GM12878 (cell line): Measurements from ENCODE around the gene ARHGAP20.

Experiments used
- BHLHE40 ChIP-seq, 2 experiments: fragments of 450-650 bp in 1 of 2; IDR thresholded peaks; 2 replicates each; pipeline ENCODE4 v1.6.1; 2011 to 2017; ENCODE audit warnings: low read depth in 2 of 2, borderline replicate concordance in 1 of 2, improper control_type of control experiment in 1 of 2, low read length in 1 of 2, mild to moderate bottlenecking in 1 of 2
- CTCF ChIP-seq, 3 experiments: IDR thresholded peaks in 2 of 3; conservative IDR thresholded peaks in 1 of 3; 2 replicates each; pipeline ENCODE4 v1.5.1; 2011; ENCODE audit warnings: low read depth in 3 of 3, low read length in 3 of 3, mild to moderate bottlenecking in 3 of 3, control low read depth in 2 of 3, moderate library complexity in 2 of 3, inconsistent platforms in 1 of 3, mixed read lengths in 1 of 3; ENCODE audit not compliant: control insufficient read depth in 2 of 3, insufficient read depth in 1 of 3; ENCODE audit errors: extremely low read depth in 1 of 3
- EZH2 ChIP-seq: IDR thresholded peaks from 2 replicates; pipeline ENCODE4 v1.6.1; 2012; ENCODE audit warnings: low read depth, mild to moderate bottlenecking, control low read depth, inconsistent platforms, low read length, borderline replicate concordance; ENCODE audit not compliant: control insufficient read depth
- FOXK2 ChIP-seq: fragments of 450-650 bp; IDR thresholded peaks from 2 replicates; pipeline ENCODE4 v1.6.1; 2017; ENCODE audit warnings: mild to moderate bottlenecking, moderate library complexity
- MXI1 ChIP-seq: fragments of 150-350 bp; IDR thresholded peaks from 2 replicates; pipeline ENCODE4 v1.6.1; 2011; ENCODE audit warnings: low read depth, mild to moderate bottlenecking, inconsistent platforms, low read length, improper control_type of control experiment
- POLR2A ChIP-seq: IDR thresholded peaks from 2 replicates; pipeline ENCODE4 v1.6.1; 2011; ENCODE audit warnings: low read depth, mild to moderate bottlenecking, low read length
- RAD51 ChIP-seq: fragments of 450-650 bp; IDR thresholded peaks from 2 replicates; pipeline ENCODE4 v1.6.1; 2016; ENCODE audit warnings: moderate library complexity, mild to moderate bottlenecking, inconsistent platforms
- SMC3 ChIP-seq: IDR thresholded peaks from 2 replicates; pipeline ENCODE4 v1.6.1; 2011; ENCODE audit warnings: low read length, improper control_type of control experiment, borderline replicate concordance
- SP1 ChIP-seq: IDR thresholded peaks from one replicate; pipeline ENCODE4 v1.6.1; 2011; ENCODE audit warnings: low read depth, low read length
- SREBF2 ChIP-seq: IDR thresholded peaks from 2 replicates; pipeline ENCODE4 v1.6.1; 2012; ENCODE audit warnings: mild to moderate bottlenecking, low read length
- TARDBP ChIP-seq: IDR thresholded peaks from 2 replicates; pipeline ENCODE4 v1.6.1; 2016; ENCODE audit warnings: borderline replicate concordance
- TCF12 ChIP-seq: IDR thresholded peaks from 2 replicates; pipeline ENCODE4 v1.6.1; 2011; ENCODE audit warnings: low read depth, mild to moderate bottlenecking, low read length
- TF ChIP-seq, protein P1 (sequence below): fragments of 450-650 bp; IDR thresholded peaks from 2 replicates; pipeline ENCODE4 v1.6.1; 2018; ENCODE audit warnings: mild to moderate bottlenecking, low read depth, moderate library complexity; ENCODE audit not compliant: partially characterized antibody
- TF ChIP-seq, protein P2 (sequence below): IDR thresholded peaks from 2 replicates; pipeline ENCODE4 v1.6.1; 2012; ENCODE audit warnings: mild to moderate bottlenecking, low read depth, low read length

- TF ChIP-seq CTCF (IDR thresholded peaks at IDR 0.05 in 2 of 3, conservative IDR thresholded peaks at IDR 0.05 in 1 of 3; ENCODE audit: control insufficient read depth in 2 of 3, extremely low read depth in 1 of 3, insufficient read depth in 1 of 3, low read depth in 3 of 3, low read length in 3 of 3) (no peak), SREBF2 (no peak), SMC3 (no peak), MXI1 (no peak), TARDBP (no peak), POLR2A (no peak), SP1 (no peak), RAD51 (no peak), BHLHE40 (IDR thresholded peaks at IDR 0.05; ENCODE audit: borderline replicate concordance in 1 of 2, low read depth in 2 of 2, low read length in 1 of 2) (no peak), FOXK2 (no peak), EZH2 (no peak), TCF12 (no peak)
- TF ChIP-seq, protein P1, sequence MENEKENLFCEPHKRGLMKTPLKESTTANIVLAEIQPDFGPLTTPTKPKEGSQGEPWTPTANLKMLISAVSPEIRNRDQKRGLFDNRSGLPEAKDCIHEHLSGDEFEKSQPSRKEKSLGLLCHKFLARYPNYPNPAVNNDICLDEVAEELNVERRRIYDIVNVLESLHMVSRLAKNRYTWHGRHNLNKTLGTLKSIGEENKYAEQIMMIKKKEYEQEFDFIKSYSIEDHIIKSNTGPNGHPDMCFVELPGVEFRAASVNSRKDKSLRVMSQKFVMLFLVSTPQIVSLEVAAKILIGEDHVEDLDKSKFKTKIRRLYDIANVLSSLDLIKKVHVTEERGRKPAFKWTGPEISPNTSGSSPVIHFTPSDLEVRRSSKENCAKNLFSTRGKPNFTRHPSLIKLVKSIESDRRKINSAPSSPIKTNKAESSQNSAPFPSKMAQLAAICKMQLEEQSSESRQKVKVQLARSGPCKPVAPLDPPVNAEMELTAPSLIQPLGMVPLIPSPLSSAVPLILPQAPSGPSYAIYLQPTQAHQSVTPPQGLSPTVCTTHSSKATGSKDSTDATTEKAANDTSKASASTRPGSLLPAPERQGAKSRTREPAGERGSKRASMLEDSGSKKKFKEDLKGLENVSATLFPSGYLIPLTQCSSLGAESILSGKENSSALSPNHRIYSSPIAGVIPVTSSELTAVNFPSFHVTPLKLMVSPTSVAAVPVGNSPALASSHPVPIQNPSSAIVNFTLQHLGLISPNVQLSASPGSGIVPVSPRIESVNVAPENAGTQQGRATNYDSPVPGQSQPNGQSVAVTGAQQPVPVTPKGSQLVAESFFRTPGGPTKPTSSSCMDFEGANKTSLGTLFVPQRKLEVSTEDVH = no peak
- TF ChIP-seq, protein P2, sequence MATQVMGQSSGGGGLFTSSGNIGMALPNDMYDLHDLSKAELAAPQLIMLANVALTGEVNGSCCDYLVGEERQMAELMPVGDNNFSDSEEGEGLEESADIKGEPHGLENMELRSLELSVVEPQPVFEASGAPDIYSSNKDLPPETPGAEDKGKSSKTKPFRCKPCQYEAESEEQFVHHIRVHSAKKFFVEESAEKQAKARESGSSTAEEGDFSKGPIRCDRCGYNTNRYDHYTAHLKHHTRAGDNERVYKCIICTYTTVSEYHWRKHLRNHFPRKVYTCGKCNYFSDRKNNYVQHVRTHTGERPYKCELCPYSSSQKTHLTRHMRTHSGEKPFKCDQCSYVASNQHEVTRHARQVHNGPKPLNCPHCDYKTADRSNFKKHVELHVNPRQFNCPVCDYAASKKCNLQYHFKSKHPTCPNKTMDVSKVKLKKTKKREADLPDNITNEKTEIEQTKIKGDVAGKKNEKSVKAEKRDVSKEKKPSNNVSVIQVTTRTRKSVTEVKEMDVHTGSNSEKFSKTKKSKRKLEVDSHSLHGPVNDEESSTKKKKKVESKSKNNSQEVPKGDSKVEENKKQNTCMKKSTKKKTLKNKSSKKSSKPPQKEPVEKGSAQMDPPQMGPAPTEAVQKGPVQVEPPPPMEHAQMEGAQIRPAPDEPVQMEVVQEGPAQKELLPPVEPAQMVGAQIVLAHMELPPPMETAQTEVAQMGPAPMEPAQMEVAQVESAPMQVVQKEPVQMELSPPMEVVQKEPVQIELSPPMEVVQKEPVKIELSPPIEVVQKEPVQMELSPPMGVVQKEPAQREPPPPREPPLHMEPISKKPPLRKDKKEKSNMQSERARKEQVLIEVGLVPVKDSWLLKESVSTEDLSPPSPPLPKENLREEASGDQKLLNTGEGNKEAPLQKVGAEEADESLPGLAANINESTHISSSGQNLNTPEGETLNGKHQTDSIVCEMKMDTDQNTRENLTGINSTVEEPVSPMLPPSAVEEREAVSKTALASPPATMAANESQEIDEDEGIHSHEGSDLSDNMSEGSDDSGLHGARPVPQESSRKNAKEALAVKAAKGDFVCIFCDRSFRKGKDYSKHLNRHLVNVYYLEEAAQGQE = no peak
Measured at GRCh38 chr11:110755941-110756340, 43.7 kb upstream of the ARHGAP20 start.
